HepG2 (cell line): ENCODE data around the gene SLC6A17. TPM values are rescaled to one million over a fixed set of nuclear protein-coding genes. Genes with fewer than 3 reads are reported as not detected.

ENCODE experiments used
- ATF5 ChIP-seq: sonication (generic); formaldehyde crosslinking; IDR thresholded peaks from 2 replicates; pipeline ENCODE4 v1.4.0; 2020; ENCODE audit warnings: mild to moderate bottlenecking, low read depth, missing genetic modification reagents
- EEA1 ChIP-seq: sonication (generic); formaldehyde crosslinking; IDR thresholded peaks from 2 replicates; pipeline ENCODE4 v1.5.1; 2020; ENCODE audit warnings: mild to moderate bottlenecking, missing genetic modification reagents, borderline replicate concordance
- GATAD2A ChIP-seq: IDR thresholded peaks from 2 replicates; pipeline ENCODE4 v1.6.1; 2016
- KLF16 ChIP-seq, 2 experiments: sonication (generic) in 1 of 2; formaldehyde crosslinking in 1 of 2; IDR thresholded peaks; 2 replicates each; pipeline versions ENCODE4 v1.6.1 to v1.8.0; 2016 to 2023; ENCODE audit warnings: missing genetic modification reagents in 2 of 2, missing compliant biosample characterization in 1 of 2
- SOX6 ChIP-seq, 2 experiments: fragments of 450-650 bp in 1 of 2; sonication (generic) in 1 of 2; formaldehyde crosslinking in 1 of 2; IDR thresholded peaks; 2 replicates each; pipeline versions ENCODE4 v1.4.0 to v1.6.1; 2017 to 2020; ENCODE audit warnings: antibody characterized with exemption in 1 of 2, mild to moderate bottlenecking in 1 of 2, missing genetic modification reagents in 1 of 2
- ZBTB40 ChIP-seq, 2 experiments: fragments of 450-650 bp in 1 of 2; sonication (generic) in 1 of 2; formaldehyde crosslinking in 1 of 2; IDR thresholded peaks; 2 replicates each; pipeline versions ENCODE4 v1.6.1 to v1.8.0; 2016 to 2022; ENCODE audit warnings: antibody characterized with exemption in 1 of 2, mild to moderate bottlenecking in 1 of 2, missing genetic modification reagents in 1 of 2
- ZNF225 ChIP-seq: sonication (generic); formaldehyde crosslinking; IDR thresholded peaks from 2 replicates; pipeline ENCODE4 v1.4.0; 2020; ENCODE audit warnings: mild to moderate bottlenecking, missing genetic modification reagents
- polyA plus RNA-seq, 8 experiments: library from polyadenylated mRNA; depleted of rRNA in 3 of 8; stranded (reverse) in 7 of 8; unstranded in 1 of 8; fragments of >200 nt; fragmentation: Illumina TruSeq in 4 of 8; extraction: Trizol in 4 of 8; gene quantifications; 2 replicates each; pipeline versions ENCODE4 v1.2.1 to v1.2.3, GENCODE V29; 2011 to 2016; ENCODE audit warnings: low read depth in 4 of 8, missing spikeins in 1 of 8, mixed read lengths in 1 of 8; ENCODE audit not compliant: insufficient read depth in 1 of 8
- total RNA-seq, 5 experiments: library from RNA; depleted of rRNA; stranded (reverse); fragments of >200 nt; fragmentation: Illumina TruSeq; extraction: Trizol; gene quantifications; 2 replicates each; pipeline ENCODE4 v1.2.3, GENCODE V29; 2016; ENCODE audit warnings: low read depth in 1 of 5
- TF ChIP-seq, protein P1 (sequence below): sonication (generic); formaldehyde crosslinking; IDR thresholded peaks from 2 replicates; pipeline ENCODE4 v1.5.0; 2020; ENCODE audit warnings: mild to moderate bottlenecking, missing genetic modification reagents
- TF ChIP-seq, protein P2 (sequence below): sonication (generic); formaldehyde crosslinking; IDR thresholded peaks from 2 replicates; pipeline ENCODE4 v1.4.0; 2020; ENCODE audit warnings: missing genetic modification reagents
- TF ChIP-seq, protein P3 (sequence below): sonication (generic); formaldehyde crosslinking; IDR thresholded peaks from 2 replicates; pipeline ENCODE4 v1.4.0; 2020; ENCODE audit warnings: missing genetic modification reagents

Gene SLC6A17
- total and polyA plus RNA-seq, 2 of the 13 experiments (the other 11 are each of a cell fraction or from before 2014, with no cell fraction given) = not detected

DNA sequence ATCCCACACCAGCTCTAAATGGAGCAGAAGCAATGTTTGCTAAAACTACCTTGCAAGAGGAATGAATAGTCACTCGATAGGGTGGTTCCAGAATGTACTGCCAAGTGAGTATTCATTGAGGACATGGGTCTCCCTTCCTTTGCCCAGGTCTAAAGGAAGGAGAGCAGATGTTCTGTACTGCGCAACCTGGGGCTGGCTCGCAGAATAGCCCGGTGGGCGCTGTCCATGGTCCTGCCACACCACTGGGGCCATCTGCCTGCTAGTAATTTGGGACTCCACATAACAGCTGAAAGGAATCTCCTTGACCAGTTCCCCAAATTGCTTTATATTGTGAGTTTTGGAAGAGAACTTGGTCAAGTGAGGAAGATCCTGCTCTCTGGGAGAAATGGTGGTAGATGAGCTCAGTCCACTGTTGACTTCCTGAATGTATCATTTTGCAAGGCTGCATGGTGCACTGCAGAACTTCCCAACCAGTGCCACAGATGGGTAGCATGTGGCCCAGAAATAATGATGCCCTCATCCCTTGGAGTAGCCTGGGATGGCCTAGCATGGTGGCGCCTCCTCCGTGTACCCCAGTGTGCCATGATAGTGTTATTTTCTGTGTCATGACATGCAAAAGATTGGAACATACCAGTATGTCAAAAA lies 5.7 kb downstream of the SLC6A17 start (continued):
- TF ChIP-seq EEA1 (CRISPR knock-in tag) = no peak
- TF ChIP-seq ATF5 (CRISPR knock-in tag) = no peak
- no peak for TF ChIP-seq ZNF225 (CRISPR knock-in tag)
- no peak for TF ChIP-seq SOX6 (IDR thresholded peaks at IDR 0.05)
- no peak for TF ChIP-seq SOX6 (CRISPR knock-in tag; IDR thresholded peaks at IDR 0.05)
- TF ChIP-seq, protein P1, sequence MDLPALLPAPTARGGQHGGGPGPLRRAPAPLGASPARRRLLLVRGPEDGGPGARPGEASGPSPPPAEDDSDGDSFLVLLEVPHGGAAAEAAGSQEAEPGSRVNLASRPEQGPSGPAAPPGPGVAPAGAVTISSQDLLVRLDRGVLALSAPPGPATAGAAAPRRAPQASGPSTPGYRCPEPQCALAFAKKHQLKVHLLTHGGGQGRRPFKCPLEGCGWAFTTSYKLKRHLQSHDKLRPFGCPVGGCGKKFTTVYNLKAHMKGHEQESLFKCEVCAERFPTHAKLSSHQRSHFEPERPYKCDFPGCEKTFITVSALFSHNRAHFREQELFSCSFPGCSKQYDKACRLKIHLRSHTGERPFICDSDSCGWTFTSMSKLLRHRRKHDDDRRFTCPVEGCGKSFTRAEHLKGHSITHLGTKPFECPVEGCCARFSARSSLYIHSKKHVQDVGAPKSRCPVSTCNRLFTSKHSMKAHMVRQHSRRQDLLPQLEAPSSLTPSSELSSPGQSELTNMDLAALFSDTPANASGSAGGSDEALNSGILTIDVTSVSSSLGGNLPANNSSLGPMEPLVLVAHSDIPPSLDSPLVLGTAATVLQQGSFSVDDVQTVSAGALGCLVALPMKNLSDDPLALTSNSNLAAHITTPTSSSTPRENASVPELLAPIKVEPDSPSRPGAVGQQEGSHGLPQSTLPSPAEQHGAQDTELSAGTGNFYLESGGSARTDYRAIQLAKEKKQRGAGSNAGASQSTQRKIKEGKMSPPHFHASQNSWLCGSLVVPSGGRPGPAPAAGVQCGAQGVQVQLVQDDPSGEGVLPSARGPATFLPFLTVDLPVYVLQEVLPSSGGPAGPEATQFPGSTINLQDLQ (CRISPR knock-in tag) = no peak
- TF ChIP-seq, protein P2, sequence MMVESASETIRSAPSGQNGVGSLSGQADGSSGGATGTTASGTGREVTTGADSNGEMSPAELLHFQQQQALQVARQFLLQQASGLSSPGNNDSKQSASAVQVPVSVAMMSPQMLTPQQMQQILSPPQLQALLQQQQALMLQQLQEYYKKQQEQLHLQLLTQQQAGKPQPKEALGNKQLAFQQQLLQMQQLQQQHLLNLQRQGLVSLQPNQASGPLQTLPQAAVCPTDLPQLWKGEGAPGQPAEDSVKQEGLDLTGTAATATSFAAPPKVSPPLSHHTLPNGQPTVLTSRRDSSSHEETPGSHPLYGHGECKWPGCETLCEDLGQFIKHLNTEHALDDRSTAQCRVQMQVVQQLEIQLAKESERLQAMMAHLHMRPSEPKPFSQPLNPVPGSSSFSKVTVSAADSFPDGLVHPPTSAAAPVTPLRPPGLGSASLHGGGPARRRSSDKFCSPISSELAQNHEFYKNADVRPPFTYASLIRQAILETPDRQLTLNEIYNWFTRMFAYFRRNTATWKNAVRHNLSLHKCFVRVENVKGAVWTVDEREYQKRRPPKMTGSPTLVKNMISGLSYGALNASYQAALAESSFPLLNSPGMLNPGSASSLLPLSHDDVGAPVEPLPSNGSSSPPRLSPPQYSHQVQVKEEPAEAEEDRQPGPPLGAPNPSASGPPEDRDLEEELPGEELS = no peak
- peak in 1 of 2 experiments; percentile 51; a peak in 1 of 4 replicates for TF ChIP-seq KLF16 (CRISPR knock-in tag; IDR thresholded peaks at IDR 0.05)
- no peak for TF ChIP-seq ZBTB40 (IDR thresholded peaks at IDR 0.05)
- no peak for TF ChIP-seq ZBTB40 (CRISPR knock-in tag; IDR thresholded peaks at IDR 0.05)
- TF ChIP-seq, protein P3, sequence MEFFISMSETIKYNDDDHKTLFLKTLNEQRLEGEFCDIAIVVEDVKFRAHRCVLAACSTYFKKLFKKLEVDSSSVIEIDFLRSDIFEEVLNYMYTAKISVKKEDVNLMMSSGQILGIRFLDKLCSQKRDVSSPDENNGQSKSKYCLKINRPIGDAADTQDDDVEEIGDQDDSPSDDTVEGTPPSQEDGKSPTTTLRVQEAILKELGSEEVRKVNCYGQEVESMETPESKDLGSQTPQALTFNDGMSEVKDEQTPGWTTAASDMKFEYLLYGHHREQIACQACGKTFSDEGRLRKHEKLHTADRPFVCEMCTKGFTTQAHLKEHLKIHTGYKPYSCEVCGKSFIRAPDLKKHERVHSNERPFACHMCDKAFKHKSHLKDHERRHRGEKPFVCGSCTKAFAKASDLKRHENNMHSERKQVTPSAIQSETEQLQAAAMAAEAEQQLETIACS (CRISPR knock-in tag) = no peak
- peak; percentile 26; the same call in 1 of the 2 replicates for TF ChIP-seq GATAD2A (CRISPR knock-in tag)
